Measurements from ENCODE around the gene GLCCI1. TPM values are rescaled to one million over a fixed set of nuclear protein-coding genes. Genes with fewer than 3 reads are reported as not detected.

The GLCCI1 gene
- total and polyA plus RNA-seq, 2 of the 13 experiments (the other 11 are each of a cell fraction or from before 2014, with no cell fraction given): 1.3 to 1.7 TPM

DNA sequence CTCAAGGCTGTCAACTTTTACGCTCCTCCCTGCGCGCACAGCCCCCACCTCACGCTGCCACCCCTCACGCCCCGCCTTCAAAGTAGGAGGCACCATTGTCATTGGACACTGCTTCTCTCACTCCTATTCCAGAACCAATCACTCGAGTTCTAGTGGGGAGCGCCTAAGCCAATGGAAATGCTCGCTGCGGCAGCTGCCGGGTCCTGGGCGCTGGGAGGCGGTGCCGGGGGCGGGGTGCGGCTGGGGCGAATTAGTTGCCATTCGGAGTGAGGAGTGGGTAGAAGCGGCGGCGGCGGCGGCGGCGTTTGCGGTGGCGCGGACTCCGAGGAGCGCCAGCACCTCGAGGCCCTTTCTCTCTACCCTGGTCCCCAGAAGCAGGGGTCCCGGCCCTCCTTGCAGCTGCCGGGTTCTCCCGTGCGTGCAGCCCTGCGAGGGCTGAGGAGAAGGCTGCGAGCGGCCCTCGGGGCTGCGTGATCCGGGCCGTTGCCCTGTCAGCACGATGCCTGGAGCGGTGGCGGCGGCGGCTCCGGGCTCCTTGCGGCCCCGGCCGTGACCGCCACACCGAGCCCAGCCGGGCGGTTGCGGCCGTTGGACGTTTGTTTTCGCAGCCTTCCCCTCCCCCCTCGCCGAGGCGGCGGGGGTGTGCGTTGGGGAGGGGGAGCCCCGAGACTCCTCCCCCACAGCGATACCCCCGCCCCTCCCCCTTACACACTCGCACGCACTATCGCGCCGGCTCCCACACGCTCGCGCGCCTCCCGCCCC, at the start of gene GLCCI1 (continued):
- TF ChIP-seq TCF7L2 (IDR thresholded peaks at IDR 0.05; ENCODE audit: low read depth, low read length): no peak
- TF ChIP-seq, protein P1, sequence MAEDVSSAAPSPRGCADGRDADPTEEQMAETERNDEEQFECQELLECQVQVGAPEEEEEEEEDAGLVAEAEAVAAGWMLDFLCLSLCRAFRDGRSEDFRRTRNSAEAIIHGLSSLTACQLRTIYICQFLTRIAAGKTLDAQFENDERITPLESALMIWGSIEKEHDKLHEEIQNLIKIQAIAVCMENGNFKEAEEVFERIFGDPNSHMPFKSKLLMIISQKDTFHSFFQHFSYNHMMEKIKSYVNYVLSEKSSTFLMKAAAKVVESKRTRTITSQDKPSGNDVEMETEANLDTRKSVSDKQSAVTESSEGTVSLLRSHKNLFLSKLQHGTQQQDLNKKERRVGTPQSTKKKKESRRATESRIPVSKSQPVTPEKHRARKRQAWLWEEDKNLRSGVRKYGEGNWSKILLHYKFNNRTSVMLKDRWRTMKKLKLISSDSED (CRISPR knock-in tag; IDR thresholded peaks at IDR 0.05): no peak
- no peak for TF ChIP-seq U2AF2 (IDR thresholded peaks at IDR 0.05; ENCODE audit: low read depth, low read length)
- TF ChIP-seq FOXK1 (CRISPR knock-in tag; IDR thresholded peaks at IDR 0.05; ENCODE audit: borderline replicate concordance, low read depth): 0 out of 2 replicates have a peak, but pooled peaks have one; percentile 38
- TF ChIP-seq ZNF407 (CRISPR knock-in tag; IDR thresholded peaks at IDR 0.05; ENCODE audit: not compliant biosample characterization): peak; percentile 81
- TF ChIP-seq, protein P2, sequence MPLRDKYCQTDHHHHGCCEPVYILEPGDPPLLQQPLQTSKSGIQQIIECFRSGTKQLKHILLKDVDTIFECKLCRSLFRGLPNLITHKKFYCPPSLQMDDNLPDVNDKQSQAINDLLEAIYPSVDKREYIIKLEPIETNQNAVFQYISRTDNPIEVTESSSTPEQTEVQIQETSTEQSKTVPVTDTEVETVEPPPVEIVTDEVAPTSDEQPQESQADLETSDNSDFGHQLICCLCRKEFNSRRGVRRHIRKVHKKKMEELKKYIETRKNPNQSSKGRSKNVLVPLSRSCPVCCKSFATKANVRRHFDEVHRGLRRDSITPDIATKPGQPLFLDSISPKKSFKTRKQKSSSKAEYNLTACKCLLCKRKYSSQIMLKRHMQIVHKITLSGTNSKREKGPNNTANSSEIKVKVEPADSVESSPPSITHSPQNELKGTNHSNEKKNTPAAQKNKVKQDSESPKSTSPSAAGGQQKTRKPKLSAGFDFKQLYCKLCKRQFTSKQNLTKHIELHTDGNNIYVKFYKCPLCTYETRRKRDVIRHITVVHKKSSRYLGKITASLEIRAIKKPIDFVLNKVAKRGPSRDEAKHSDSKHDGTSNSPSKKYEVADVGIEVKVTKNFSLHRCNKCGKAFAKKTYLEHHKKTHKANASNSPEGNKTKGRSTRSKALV (CRISPR knock-in tag; IDR thresholded peaks at IDR 0.05): peak; percentile 28; the same call in 1 of the 2 replicates
- TF ChIP-seq SRSF1 (optimal IDR thresholded peaks at IDR 0.05; ENCODE audit: low read depth, low read length): peak; percentile 16
- TF ChIP-seq ZNF331 (CRISPR knock-in tag; IDR thresholded peaks at IDR 0.05): peak; percentile 38; the same call in 1 of the 2 replicates
- TF ChIP-seq, protein P3, sequence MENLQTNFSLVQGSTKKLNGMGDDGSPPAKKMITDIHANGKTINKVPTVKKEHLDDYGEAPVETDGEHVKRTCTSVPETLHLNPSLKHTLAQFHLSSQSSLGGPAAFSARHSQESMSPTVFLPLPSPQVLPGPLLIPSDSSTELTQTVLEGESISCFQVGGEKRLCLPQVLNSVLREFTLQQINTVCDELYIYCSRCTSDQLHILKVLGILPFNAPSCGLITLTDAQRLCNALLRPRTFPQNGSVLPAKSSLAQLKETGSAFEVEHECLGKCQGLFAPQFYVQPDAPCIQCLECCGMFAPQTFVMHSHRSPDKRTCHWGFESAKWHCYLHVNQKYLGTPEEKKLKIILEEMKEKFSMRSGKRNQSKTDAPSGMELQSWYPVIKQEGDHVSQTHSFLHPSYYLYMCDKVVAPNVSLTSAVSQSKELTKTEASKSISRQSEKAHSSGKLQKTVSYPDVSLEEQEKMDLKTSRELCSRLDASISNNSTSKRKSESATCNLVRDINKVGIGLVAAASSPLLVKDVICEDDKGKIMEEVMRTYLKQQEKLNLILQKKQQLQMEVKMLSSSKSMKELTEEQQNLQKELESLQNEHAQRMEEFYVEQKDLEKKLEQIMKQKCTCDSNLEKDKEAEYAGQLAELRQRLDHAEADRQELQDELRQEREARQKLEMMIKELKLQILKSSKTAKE (CRISPR knock-in tag; IDR thresholded peaks at IDR 0.05; ENCODE audit: borderline replicate concordance): no peak; the same call in 1 of the 2 replicates
- no peak for TF ChIP-seq ZNF441 (CRISPR knock-in tag; IDR thresholded peaks at IDR 0.05; ENCODE audit: borderline replicate concordance)
- TF ChIP-seq GABPB1 (CRISPR knock-in tag; IDR thresholded peaks at IDR 0.05): peak; percentile 64; the same call in 1 of the 2 replicates
- TF ChIP-seq GLMP (CRISPR knock-in tag; IDR thresholded peaks at IDR 0.05; ENCODE audit: borderline replicate concordance): no peak
